Tibial artery (tissue), 4 donors: Measurements from ENCODE around the gene MAGI2.

ENCODE experiments used
- DNase-seq, 2 donors: peaks; one replicate each; pipeline ENCODE4 v3.0.0-alpha.2; 2019
- H3K27ac ChIP-seq, 2 donors: fragments of 200-600 bp; sonication (generic) in 1 of 2; 1 replicate in 1 of 2; 2 replicates in 1 of 2; pipeline ENCODE4 v1.5.1; 2018 to 2019; ENCODE audit warnings: mild to moderate bottlenecking in 1 of 2
- H3K27me3 ChIP-seq, 2 donors: fragments of 200-600 bp; sonication (generic) in 1 of 2; one replicate each; pipeline versions ENCODE4 v1.5.1 to v1.6.0; 2016 to 2019
- H3K36me3 ChIP-seq, 3 donors: fragments of 200-600 bp; sonication (generic) in 2 of 3; one replicate each; pipeline ENCODE4 v1.5.1; 2016 to 2019; ENCODE audit warnings: mild to moderate bottlenecking in 2 of 3
- H3K4me1 ChIP-seq, 4 donors: fragments of 200-600 bp; sonication (generic) in 2 of 4; 1 replicate in 3 of 4; 2 replicates in 1 of 4; pipeline ENCODE4 v1.5.1; 2016 to 2019
- H3K4me3 ChIP-seq, 2 donors: fragments of 200-600 bp; sonication (generic) in 1 of 2; 1 replicate in 1 of 2; 2 replicates in 1 of 2; pipeline ENCODE4 v1.5.1; 2018 to 2019; ENCODE audit warnings: mild to moderate bottlenecking in 2 of 2
- H3K9me3 ChIP-seq, 3 donors: fragments of 200-600 bp; sonication (generic) in 1 of 3; one replicate each; pipeline ENCODE4 v1.5.1; 2016 to 2019
- intact Hi-C: fragments of 100-400 bp; cut with DNase I; formaldehyde crosslinking; loops from one replicate; pipeline ENCODE4 v1.15.0; 2023; ENCODE audit warnings: low total_unique reads
- TF ChIP-seq, protein P1 (sequence below), 2 experiments: fragments of 200-600 bp in 1 of 2; fragments of 450-650 bp in 1 of 2; IDR thresholded peaks; one replicate each; pipeline ENCODE4 v1.5.1; 2017 to 2019; ENCODE audit warnings: antibody characterized with exemption in 2 of 2, mild to moderate bottlenecking in 1 of 2, moderate library complexity in 1 of 2

The MAGI2 gene

DNA sequence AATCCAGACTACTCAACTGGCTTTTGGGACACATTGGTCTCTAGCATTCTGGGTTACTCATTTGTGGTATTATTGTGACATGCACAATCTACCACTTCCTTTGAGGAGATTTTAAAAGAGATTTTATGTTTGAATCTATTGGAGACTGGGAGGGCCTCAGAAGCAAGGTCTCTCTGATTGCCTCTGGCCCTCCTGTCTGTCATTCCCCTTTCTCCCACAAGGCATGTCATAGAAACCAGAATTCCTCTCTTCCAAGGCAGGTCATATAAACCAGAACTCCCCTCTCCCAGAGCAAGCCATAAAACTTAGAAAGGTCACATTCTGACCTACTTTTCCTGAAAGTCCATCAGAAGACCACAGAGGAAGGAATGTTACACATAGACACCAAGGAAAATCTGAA is 877.2 kb downstream of the MAGI2 start:
- Histone ChIP-seq H3K36me3 (no peaks in the 10 kb centered on the region), H3K27me3 (no peaks in the 10 kb centered on the region), H3K4me3 (no peak overlapping the region), H3K9me3 (no peaks in the 10 kb centered on the region), H3K27ac (no peak overlapping the region), H3K4me1 (no peaks in the 10 kb centered on the region)
- intact Hi-C loops, result no loop called here
- TF ChIP-seq, protein P1, sequence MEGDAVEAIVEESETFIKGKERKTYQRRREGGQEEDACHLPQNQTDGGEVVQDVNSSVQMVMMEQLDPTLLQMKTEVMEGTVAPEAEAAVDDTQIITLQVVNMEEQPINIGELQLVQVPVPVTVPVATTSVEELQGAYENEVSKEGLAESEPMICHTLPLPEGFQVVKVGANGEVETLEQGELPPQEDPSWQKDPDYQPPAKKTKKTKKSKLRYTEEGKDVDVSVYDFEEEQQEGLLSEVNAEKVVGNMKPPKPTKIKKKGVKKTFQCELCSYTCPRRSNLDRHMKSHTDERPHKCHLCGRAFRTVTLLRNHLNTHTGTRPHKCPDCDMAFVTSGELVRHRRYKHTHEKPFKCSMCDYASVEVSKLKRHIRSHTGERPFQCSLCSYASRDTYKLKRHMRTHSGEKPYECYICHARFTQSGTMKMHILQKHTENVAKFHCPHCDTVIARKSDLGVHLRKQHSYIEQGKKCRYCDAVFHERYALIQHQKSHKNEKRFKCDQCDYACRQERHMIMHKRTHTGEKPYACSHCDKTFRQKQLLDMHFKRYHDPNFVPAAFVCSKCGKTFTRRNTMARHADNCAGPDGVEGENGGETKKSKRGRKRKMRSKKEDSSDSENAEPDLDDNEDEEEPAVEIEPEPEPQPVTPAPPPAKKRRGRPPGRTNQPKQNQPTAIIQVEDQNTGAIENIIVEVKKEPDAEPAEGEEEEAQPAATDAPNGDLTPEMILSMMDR (IDR thresholded peaks at IDR 0.05), result no peak
- DNase-seq, result no peak

GRCh38 chr7:78571292-78571691 is 882.2 kb downstream of the MAGI2 start:
- no peak overlapping the region for H3K4me3 ChIP-seq
- DNase-seq, result no peak
- H3K9me3 ChIP-seq, result no peaks in the 10 kb centered on the region
- intact Hi-C loops, result no loop called here
- no peaks in the 10 kb centered on the region for H3K27me3 ChIP-seq
- TF ChIP-seq, protein P1 (IDR thresholded peaks at IDR 0.05), result no peak
- H3K4me1 ChIP-seq, result peaks cover 0 to 5% (median 0%) of the 10 kb centered on the region in 4 donors
- no peak overlapping the region for H3K27ac ChIP-seq
- no peaks in the 10 kb centered on the region for H3K36me3 ChIP-seq

GRCh38 chr7:78568690-78569089 is 884.8 kb downstream of the MAGI2 start:
- TF ChIP-seq, protein P1 (IDR thresholded peaks at IDR 0.05), result no peak
- intact Hi-C loops, result no loop called here
- DNase-seq, result no peak

DNA sequence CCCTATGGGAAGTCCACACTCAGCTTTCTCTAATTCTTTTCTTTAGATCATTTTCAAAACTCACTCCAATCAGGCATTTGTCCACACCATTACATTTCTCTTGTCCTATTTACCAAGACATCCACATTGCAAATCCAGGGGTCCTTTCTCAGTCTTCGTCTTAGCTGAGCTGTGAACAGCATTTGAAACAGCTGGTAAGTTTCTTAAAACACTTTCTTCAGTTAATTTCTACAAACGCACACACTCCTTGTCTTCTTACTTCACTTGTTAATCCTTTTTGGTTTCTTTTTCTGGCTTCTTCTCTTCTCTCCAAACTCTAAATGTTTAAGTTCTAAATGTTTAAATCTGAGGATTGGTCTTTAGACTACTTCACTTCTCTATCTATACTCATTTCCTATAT is 885.6 kb downstream of the MAGI2 start:
- Histone ChIP-seq H3K27ac (no peak overlapping the region), H3K27me3 (no peaks in the 10 kb centered on the region)

More at GRCh38 chr7:78568690-78569089, 884.8 kb downstream of the MAGI2 start:
- no peaks in the 10 kb centered on the region for H3K9me3 ChIP-seq
- H3K27me3 ChIP-seq, result no peaks in the 10 kb centered on the region
- H3K27ac ChIP-seq, result no peak overlapping the region
- peaks cover 0 to 5% (median 0%) of the 10 kb centered on the region in 4 donors for H3K4me1 ChIP-seq
- H3K4me3 ChIP-seq, result no peak overlapping the region
- no peaks in the 10 kb centered on the region for H3K36me3 ChIP-seq

GRCh38 chr7:78565784-78566183 is 887.7 kb downstream of the MAGI2 start:
- TF ChIP-seq, protein P1 (IDR thresholded peaks at IDR 0.05), result no peak
- Histone ChIP-seq H3K27ac (no peak overlapping the region), H3K4me3 (no peak overlapping the region), H3K27me3 (no peaks in the 10 kb centered on the region), H3K4me1 (peaks cover 0 to 5% (median 0%) of the 10 kb centered on the region in 4 donors), H3K36me3 (no peaks in the 10 kb centered on the region), H3K9me3 (no peaks in the 10 kb centered on the region)
- intact Hi-C loops, result no loop called here
- DNase-seq, result no peak

More for the DNA sequence above, 885.6 kb downstream of the MAGI2 start:
- Histone ChIP-seq H3K4me1 (peaks cover 0 to 5% (median 0%) of the 10 kb centered on the region in 4 donors), H3K4me3 (no peak overlapping the region), H3K36me3 (no peaks in the 10 kb centered on the region), H3K9me3 (no peaks in the 10 kb centered on the region)
- intact Hi-C loops, result no loop called here
- TF ChIP-seq, protein P1 (IDR thresholded peaks at IDR 0.05), result no peak
- no peak for DNase-seq

DNA sequence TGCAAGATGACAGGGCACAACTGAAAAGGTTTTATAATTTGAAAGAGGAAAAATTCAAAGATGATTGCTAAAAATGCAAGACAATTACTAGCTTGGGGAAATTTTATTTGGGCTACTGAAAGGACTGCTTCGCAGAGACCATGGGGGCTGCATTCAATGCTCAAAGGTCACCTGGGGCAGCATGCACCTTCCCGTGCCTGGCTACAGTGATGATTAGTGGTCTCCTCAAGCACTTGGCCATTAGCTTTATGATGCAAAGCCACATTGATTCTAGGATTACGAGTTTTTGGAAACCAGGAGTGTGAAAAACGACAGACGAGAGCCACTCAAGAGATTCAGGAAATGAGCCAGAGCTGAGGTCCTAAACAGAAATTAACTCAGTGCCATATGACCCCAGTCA is 890.3 kb downstream of the MAGI2 start:
- no peak overlapping the region for H3K4me3 ChIP-seq
- TF ChIP-seq, protein P1 (IDR thresholded peaks at IDR 0.05), result no peak
- intact Hi-C loops, result no loop called here

More for the DNA sequence above, 890.3 kb downstream of the MAGI2 start:
- Histone ChIP-seq H3K27ac (no peak overlapping the region), H3K27me3 (no peaks in the 10 kb centered on the region), H3K4me1 (peaks cover 0 to 5% (median 0%) of the 10 kb centered on the region in 4 donors), H3K36me3 (no peaks in the 10 kb centered on the region), H3K9me3 (no peaks in the 10 kb centered on the region)
- no peak for DNase-seq
